GM12874 (cell line): Measurements from ENCODE around the gene BFSP1.

Experiments used
- CTCF ChIP-seq: IDR thresholded peaks from 2 replicates; pipeline ENCODE4 v1.5.1; 2011; ENCODE audit warnings: low read depth, mild to moderate bottlenecking, control low read depth, low read length, moderate library complexity; ENCODE audit not compliant: insufficient read depth

BFSP1 gene

GRCh38 chr20:17494201-17494600 is 37.0 kb downstream of the BFSP1 start:
- no peak for TF ChIP-seq CTCF

GRCh38 chr20:17493173-17493572 is 38.0 kb downstream of the BFSP1 start:
- TF ChIP-seq CTCF, result no peak

- TF ChIP-seq CTCF, result no peak
These were observed 39.7 kb downstream of the BFSP1 start for GRCh38 chr20:17491488-17491887.

GRCh38 chr20:17491041-17491440 is 40.1 kb downstream of the BFSP1 start:
- TF ChIP-seq CTCF, result no peak

- TF ChIP-seq CTCF, result no peak
These were observed 40.7 kb downstream of the BFSP1 start for GRCh38 chr20:17490501-17490900.

- TF ChIP-seq CTCF, result no peak
These were observed 42.1 kb downstream of the BFSP1 start for GRCh38 chr20:17488916-17489600.

GRCh38 chr20:17485017-17485416 is 46.2 kb downstream of the BFSP1 start:
- no peak for TF ChIP-seq CTCF
